Natural killer cell (primary cell): ENCODE data around the gene PEAK1. TPM values are rescaled to one million over a fixed set of nuclear protein-coding genes. Genes with fewer than 3 reads are reported as not detected.

ENCODE experiments used
- ATAC-seq, 3 donors: fragments of 150-1000 bp in 2 of 3; fragments of 200-7000 bp in 1 of 3; cut with Tn5 transposase; 1 replicate in 1 of 3; 2 replicates in 2 of 3; pipeline ENCODE4 v1.10.0; 2021; ENCODE audit warnings: mild to moderate bottlenecking in 2 of 3, moderate library complexity in 2 of 3
- DNase-seq, 2 donors: peaks; one replicate each; pipeline versions ENCODE4 v3.0.0 to v3.0.0-alpha.2; 2013 to 2021; ENCODE audit warnings: mixed read lengths in 1 of 2
- H3K27ac ChIP-seq: one replicate; pipeline ENCODE4 v1.5.1; 2013; ENCODE audit warnings: mild to moderate bottlenecking, low read length
- H3K27me3 ChIP-seq: one replicate; pipeline ENCODE4 v1.6.1; 2013; ENCODE audit warnings: low read length; ENCODE audit not compliant: control insufficient read depth, insufficient read depth
- H3K36me3 ChIP-seq: one replicate; pipeline ENCODE4 v1.6.1; 2013; ENCODE audit warnings: low read length; ENCODE audit not compliant: control insufficient read depth, insufficient read depth
- H3K4me1 ChIP-seq: one replicate; pipeline ENCODE4 v1.6.1; 2013; ENCODE audit warnings: low read length; ENCODE audit not compliant: control insufficient read depth, insufficient read depth
- H3K4me3 ChIP-seq: one replicate; pipeline ENCODE4 v1.5.1; 2013; ENCODE audit warnings: low read length
- H3K9me3 ChIP-seq: one replicate; pipeline ENCODE4 v1.6.1; 2013; ENCODE audit warnings: low read length; ENCODE audit not compliant: control insufficient read depth, insufficient read depth
- H3K27ac Mint-ChIP-seq, 2 donors: one replicate each; pipeline ENCODE4 v1.8.0; 2022; ENCODE audit warnings: mild to moderate bottlenecking in 2 of 2, mixed read lengths in 2 of 2, moderate library complexity in 1 of 2
- H3K27me3 Mint-ChIP-seq, 2 donors: one replicate each; pipeline ENCODE4 v1.8.0; 2022; ENCODE audit warnings: low read depth in 2 of 2, mixed read lengths in 2 of 2
- H3K36me3 Mint-ChIP-seq: one replicate; pipeline ENCODE4 v1.8.0; 2022; ENCODE audit warnings: mixed read lengths
- H3K4me1 Mint-ChIP-seq, 2 donors: one replicate each; pipeline ENCODE4 v1.8.0; 2022; ENCODE audit warnings: mixed read lengths in 2 of 2
- H3K4me3 Mint-ChIP-seq: one replicate; pipeline ENCODE4 v1.8.0; 2022; ENCODE audit warnings: mild to moderate bottlenecking, moderate library complexity, mixed read lengths
- H3K9me3 Mint-ChIP-seq, 2 donors: one replicate each; pipeline ENCODE4 v1.8.0; 2022; ENCODE audit warnings: mixed read lengths in 2 of 2
- CTCF ChIP-seq: fragments of 200-600 bp; IDR thresholded peaks from one replicate; pipeline ENCODE4 v1.8.0; 2022; ENCODE audit warnings: antibody characterized with exemption
- WGBS: methylation state at CpG from one replicate; pipeline ENCODE4 v1.1.7; 2013; ENCODE audit warnings: missing lambda C conversion rate; ENCODE audit not compliant: insufficient coverage; 5-methylcytosine and 5-hydroxymethylcytosine counted together
- intact Hi-C: fragments of 100-400 bp; cut with micrococcal nuclease; formaldehyde crosslinking; loops from one replicate; pipeline ENCODE4 v1.14.2; 2022
- total RNA-seq, 4 donors: library from RNA; stranded (reverse); fragments of 120-200 nt in 1 of 4; gene quantifications; one replicate each; pipeline versions ENCODE4 v1.2.3 to v1.2.4, GENCODE V29; 2013 to 2022

The PEAK1 gene
- total RNA-seq, 3 donors from 2014 or later (not counting 1 experiment from before 2014, with no cell fraction given): 59.3 to 73.9 (median 69.1) TPM

GRCh38 chr15:77053709-77054108, 366.2 kb downstream of the PEAK1 start:
- H3K4me1 ChIP-seq: no peaks in the 10 kb centered on the region
- no peak for TF ChIP-seq CTCF
- peaks cover 5% of the 10 kb centered on the region for H3K36me3 ChIP-seq
- no peak overlapping the region for H3K27ac ChIP-seq
- H3K9me3 ChIP-seq: no peaks in the 10 kb centered on the region
- Mint-ChIP-seq H3K4me1 (peaks cover 11% of the 10 kb centered on the region in 2 donors), H3K9me3 (no peaks in the 10 kb centered on the region), H3K27me3 (no peaks in the 10 kb centered on the region), H3K36me3 (no peaks in the 10 kb centered on the region), H3K27ac (no peak overlapping the region), H3K4me3 (no peak overlapping the region)
- intact Hi-C loops: no loop called here
- no peak for DNase-seq
- H3K27me3 ChIP-seq: no peaks in the 10 kb centered on the region
- WGBS: 100% methylated on average over 1 of the region's 2 CpGs
- no peak for ATAC-seq
- no peak overlapping the region for H3K4me3 ChIP-seq

DNA sequence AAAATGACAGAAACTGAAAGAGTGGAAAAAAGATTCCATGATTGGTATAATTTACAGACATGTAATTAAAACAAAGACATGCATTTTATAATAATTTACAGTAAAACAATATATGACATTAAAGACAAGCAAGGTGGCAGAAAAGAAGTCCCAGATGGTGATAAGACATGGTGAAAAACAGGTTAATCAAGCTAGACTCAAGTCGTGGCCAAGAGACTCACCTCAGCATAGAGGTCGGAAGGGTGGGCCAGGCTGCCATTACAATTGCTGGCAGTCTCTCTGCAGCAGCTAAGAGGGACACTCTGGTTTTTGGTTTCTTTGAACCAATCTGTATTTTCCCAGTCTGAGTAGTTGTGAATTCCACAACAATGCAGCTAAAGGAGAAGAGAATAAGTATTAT, 367.3 kb downstream of the PEAK1 start:
- Histone ChIP-seq H3K4me1 (no peaks in the 10 kb centered on the region), H3K36me3 (peaks cover 10% of the 10 kb centered on the region), H3K27ac (no peak overlapping the region), H3K27me3 (no peaks in the 10 kb centered on the region), H3K9me3 (no peaks in the 10 kb centered on the region), H3K4me3 (no peak overlapping the region)
- TF ChIP-seq CTCF: no peak
- H3K27ac Mint-ChIP-seq: no peak overlapping the region
- H3K9me3 Mint-ChIP-seq: no peaks in the 10 kb centered on the region
- peaks cover 4 to 13% of the 10 kb centered on the region in 2 donors for H3K4me1 Mint-ChIP-seq
- H3K4me3 Mint-ChIP-seq: no peak overlapping the region
- no peaks in the 10 kb centered on the region for H3K36me3 Mint-ChIP-seq
- WGBS: 83% methylated on average over 2 of the region's 2 CpGs
- no peak for DNase-seq
- intact Hi-C loops: no loop called here
- no peaks in the 10 kb centered on the region for H3K27me3 Mint-ChIP-seq
- ATAC-seq: no peak

Other genes with a start within 250 kb of the PEAK1 start
- gene HMG20A, start 784 bp upstream of the PEAK1 start, total RNA-seq: 10 to 100 TPM; 48.4 to 71.0 (median 53.9) TPM
- gene LINGO1, start 212.8 kb upstream of the PEAK1 start, total RNA-seq: not detected